GM18519 (cell line): ENCODE measurements around the gene SLC46A2.

Experiments used
- ATAC-seq: cut with Tn5 transposase; IDR thresholded peaks from one replicate; pipeline ENCODE4 v1.9.1; 2021; ENCODE audit warnings: mild to moderate bottlenecking, moderate library complexity; ENCODE audit not compliant: unreplicated experiment, low FRiP score

SLC46A2 gene

DNA sequence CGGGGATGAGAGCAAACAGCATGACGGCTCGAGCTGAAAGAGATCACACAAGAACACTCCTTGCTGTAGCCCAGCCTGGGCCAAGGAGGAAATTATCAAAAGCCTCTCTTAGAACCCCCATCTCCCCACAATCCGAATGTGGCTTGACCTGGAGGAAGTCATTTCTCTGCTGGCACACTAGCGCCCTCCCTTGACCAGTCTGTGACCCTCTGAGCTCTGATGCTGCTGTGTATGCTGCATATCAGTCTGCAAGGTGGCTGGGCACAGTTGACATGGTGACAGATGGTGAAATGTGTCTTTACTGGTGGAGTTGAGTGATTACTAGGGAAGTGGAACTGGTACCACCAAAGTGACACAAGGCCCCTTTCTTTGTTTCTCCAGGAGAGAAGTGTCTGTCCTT, 3.3 kb downstream of the SLC46A2 start:
- ATAC-seq, result no peak

DNA sequence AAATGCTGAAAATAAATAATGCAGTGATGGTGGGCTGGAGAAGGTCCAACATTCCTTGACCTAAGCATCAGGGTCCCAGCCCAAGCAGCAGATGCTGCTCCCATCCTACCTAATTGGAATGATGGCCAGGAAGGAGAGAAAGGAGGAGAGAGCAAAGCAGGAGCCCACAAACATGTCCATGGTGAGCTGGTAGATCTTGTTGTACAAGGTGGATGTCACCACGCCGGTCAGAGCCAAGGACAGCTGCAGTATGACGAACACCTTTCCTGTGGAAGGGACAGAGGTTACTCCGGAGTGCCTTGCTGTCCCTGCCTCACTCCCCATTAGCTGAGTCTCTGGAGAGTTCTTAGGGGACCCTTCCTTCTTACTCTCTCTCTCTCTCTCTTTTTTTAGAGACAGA, 4.3 kb downstream of the SLC46A2 start:
- ATAC-seq, result no peak

DNA sequence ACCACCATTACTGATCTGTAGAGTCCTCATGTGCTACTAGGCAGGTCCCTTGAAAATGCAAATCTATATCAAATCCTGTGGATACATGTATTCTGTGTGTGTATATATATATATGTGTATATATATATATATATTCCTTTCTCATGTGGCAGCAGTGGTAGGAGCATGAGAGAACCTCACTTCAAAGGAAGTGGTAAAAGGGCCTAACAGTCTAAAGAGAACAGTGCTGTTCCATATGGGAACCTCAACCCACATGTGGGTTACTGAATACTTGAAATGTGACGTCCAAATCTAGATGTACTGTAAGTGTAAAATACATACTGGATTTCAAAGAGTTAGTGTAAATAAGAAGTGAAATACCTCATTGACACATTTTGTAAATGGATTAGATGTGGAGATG, 5.4 kb downstream of the SLC46A2 start:
- no peak for ATAC-seq

DNA sequence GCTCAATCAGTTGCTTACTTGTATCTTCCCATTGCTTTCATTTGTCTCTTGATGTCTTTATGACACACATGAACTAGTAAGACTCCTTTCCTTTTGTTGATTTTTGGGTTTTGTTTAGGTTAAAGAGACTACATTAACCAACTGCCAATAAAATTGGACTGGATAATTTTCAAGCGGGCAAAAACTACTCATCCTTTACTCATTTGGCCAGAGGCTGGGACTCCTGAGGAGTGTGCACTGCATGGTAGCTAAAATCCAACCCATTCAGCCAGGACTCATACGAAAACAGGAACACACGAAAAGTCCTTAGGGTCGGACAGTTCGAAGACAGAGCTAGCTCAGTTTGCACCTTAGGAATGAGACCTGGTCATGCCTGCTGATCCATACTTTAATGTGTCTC, 6.0 kb downstream of the SLC46A2 start:
- no peak for ATAC-seq

DNA sequence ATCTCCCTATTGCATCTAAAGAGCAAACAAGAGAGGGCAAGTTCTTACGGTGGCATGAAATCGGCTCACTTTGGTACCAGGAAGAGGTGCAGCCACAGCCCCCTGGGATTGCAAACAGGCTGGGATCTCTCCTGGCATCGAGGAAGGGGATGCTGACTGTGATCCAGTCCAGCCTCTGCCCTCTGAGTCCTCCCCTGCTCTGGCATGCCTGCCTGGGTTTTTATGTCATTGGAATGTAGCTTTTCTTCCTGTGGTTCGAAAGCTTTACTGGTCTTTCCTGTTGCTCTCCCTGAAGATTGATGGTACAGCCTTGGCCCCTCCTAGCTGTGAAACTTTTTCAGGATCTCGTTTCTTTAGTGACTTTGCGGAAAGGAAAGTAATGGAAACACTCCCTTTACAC, 6.6 kb downstream of the SLC46A2 start:
- no peak for ATAC-seq

DNA sequence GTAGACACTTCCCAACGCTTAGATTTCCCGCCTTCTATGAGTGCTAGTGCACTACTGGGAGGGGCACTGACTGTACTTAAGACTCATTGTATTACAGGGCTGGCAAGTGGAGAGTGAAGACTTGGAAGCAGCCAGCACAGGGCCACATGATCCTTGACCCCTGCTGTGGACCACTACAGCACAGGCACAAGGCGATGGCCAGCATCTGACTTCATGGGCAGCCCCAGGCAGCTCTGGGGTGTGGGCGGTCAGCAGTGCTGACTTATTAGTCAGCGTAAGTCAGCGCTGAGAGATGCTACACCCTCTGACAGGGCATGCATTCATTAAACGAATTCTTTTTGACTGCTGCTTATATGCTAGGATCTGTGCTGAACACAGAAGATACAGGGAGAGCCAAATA, 9.3 kb downstream of the SLC46A2 start:
- ATAC-seq, result no peak

DNA sequence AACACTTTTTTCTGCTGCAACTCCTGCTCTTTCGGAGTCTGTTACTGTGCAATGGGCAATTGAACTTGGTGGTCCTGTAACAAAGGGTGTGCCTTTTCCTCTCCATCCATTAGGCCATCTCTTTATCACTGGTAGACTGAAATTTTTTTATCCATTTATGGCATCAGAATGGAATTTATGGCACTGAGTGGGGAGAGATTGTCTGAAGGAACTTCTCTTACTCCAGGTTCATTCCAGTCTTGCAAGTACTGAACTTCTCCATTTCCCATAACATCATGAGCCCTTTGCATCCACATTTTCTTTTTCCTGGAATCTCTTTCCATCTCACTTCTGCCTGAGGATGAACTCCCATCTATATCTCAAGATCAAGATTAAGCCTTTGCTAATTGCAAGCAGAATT, 10.0 kb downstream of the SLC46A2 start:
- ATAC-seq, result no peak

DNA sequence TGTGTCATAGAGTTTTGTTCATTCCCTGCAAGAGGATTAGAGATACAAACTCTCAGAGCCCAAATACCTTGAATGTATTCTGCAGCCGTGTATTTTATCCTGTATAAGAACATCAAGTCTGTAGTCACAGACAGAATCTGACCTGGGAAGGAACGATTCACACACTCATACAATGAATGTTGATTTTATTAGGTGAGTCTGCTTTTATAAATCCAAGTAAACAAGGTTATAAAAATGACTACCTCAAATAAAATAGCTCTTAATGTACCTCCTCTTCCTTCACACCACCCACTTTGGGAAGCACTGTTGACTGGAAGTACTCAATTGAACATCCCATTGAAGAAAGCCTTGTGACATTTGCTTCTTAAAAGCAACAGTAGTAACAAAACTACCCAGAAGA, 11.9 kb downstream of the SLC46A2 start:
- ATAC-seq, result no peak

DNA sequence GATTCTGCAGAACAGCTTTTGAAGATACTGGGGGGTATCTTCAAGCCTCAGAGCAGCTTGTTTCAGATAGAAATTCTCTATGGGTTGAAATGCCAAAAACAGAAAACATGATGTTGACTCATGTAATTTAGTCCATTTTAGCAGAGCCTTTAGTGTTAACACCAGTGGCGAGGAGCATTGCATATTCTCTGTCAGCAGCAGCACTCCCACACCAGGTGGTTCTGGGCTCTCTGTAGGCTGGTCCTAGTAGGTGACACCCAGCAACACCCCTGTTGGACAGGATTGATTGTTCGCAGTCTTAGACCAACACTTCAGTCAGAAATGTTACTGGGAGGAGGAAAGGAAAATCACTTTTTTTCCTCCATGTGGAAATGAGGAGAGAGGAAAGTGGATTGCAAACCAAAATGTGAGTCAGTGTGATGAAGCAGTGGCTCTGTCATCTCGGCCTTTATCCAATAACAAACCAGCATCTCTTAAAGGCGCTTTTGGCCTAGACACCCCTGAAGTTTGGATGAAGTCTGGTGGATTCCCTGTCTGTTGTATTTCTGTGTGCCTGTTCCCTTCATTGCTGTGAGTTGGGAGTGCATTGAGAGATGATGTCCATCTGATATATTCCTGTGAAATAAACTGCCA, 16.8 kb downstream of the SLC46A2 start:
- ATAC-seq, result no peak

DNA sequence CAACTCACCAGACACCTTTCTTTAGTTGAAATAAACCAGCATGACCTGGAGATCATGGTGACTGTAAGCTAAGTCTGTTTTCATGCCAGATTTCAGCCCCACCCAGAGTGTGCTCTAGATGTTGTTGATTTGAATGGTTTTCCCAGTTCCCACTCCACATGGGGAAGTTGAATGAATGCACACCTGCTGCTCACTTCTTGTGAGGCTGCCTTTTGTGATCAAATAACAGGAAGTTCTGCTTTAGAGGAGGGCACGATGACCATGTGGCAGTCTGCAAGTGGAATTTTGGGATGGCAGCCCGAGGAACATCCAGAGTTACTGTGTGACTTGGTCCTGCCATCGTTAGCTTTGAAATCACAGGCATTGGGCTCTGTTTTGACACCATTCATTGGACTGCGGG, 18.7 kb downstream of the SLC46A2 start:
- ATAC-seq, result no peak

DNA sequence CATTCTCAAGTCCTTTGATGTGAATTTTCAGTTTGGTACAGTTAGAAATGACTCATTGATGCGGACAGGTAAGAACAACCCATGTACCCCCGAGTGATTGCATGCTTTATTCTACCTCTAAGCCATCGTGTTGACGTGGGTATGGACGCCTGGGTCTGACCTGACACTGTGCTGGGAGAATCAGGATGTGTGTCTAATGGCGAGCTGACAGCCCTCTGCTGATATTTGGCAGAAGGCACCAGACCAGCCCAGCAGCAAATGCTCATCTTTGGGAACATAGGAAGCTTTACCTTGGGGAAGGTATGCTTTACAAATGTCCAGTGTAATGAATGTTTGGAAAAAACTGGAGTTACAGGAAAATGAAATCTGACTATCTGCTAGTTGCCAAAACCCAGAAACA, 20.1 kb downstream of the SLC46A2 start:
- ATAC-seq, result no peak

DNA sequence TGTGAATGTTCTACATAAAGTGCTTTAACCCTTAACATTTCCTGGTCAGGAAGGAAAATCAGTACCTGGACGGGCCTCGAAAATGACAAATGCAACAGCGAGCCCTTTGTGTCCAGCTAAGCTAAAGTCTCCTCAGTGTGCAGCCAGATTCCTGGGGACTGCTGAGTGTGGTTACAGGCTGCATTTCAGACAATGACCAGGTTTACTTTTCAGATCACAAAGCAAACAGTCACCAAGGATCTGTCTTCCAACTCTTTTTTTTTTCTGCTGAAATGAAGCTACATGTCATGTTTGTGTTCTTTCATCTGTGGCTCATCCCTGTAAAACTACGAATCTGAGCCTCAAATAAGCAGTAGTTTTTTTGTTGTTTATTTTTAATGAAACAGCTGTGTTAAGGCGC, 20.8 kb downstream of the SLC46A2 start:
- ATAC-seq, result no peak

DNA sequence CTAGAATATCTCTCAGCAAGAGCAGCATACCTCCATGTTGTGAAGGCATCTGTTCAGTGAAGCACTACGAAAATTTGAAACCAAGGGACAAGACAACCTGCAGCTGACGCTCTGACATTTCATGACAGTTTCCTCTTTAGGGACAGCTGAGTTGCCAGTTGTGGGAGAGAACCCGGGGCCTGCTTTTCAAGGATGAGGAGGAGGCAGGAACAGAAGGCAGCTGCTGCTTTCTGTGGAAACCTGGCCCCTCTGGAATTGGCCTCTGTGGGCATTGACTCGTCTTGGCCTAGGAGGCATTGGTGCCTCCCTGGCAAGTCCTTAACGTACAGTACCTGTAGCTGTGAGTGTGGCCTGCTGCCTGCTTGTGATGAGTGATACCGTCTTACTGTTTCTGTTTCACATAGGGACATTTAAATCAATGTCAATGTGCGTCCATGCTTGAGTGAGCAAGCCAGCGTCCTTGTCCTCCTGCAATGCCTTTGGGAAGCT, 21.6 kb downstream of the SLC46A2 start:
- no peak for ATAC-seq

DNA sequence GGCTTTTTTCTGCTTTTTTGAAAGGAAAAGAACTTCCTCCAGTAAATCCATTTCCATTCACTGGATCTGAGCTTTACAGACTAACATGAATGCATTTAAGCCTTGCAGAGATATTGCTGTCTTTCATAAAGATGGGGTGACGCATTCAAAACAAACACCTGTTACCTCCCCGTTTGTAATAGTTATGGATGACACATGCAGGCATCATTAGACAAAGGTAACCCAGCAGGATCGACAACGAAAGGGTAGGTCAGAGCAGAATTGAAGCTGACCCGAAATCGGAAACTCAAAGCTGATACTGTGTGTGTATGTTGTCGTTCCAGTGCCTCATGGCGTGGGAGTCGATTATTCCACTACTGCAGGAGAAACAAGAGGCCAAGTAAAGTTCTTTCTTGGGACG, 22.2 kb downstream of the SLC46A2 start:
- no peak for ATAC-seq

DNA sequence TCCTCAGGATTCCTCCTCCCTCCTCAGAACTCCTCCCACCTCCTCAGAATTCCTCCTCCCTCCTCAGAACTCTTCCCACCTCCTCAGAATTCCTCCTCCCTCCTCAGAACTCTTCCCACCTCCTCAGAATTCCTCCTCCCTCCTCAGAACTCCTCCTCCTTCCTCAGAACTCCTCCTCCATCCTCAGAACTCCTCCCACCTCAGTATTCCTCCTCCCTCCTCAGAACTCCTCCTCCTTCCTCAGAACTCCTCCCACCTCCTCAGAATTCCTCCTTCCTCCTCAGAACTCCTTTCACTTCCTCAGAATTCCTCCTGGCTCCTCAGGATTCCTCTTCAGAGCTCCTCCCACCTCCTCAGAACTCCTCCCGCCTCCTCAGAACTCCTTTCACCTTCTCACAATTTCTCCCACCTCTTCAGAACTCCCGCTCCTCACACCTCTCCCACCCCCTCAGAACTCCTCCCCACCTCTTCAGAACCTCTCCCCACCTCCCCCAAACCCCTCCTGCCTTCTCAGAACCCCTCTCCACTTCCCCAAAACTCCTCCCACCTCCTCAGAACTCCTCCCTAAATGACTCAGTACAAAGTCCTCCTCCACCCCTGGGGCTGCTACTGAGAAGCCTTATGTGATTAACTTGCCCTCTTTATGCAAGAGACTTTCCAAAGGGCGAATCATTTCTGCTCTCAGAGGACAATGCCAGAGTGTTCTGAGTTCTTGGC, 23.2 kb downstream of the SLC46A2 start:
- no peak for ATAC-seq

DNA sequence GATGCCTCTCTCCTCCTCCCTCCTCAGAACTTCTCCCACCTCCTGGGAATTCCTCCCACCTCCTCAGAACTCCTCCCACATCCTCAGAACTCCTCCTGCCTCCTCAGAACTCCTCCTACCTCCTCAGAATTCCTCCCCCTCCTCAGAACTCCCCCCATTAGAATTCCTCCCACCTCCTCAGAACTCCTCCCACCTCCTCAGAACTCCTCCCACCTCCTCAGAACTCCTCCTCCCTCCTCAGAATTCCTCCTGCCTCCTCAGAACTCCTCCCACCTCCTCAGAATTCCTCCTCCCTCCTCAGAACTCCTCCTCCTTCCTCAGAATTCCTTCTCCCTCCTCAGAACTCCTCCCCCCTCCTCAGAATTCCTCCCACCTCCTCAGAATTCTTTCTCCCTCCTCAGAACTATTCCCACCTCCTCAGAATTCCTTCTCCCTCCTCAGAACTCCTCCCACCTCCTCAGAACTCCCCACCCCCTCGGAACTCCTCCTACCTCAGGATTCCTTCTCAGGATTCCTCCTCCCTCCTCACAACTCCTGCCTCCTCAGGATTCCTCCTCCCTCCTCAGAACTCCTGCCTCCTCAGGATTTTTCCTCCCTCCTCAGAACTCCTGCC, 23.9 kb downstream of the SLC46A2 start:
- ATAC-seq, result no peak

DNA sequence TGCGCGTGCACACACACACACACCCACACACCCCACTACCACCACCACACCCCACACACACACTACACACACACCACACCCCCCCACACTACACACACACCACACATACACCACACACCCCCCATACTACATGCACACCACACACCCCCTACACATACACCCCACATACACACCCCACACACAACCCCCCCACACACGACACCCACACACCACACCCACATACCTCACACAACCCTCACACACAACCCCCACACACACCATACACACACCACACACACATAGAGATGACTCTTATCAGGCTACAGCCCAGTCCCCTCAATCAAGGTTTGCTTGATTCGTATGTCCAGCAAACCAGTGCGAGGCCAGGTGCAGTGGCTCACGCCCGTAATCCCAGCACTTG, 25.7 kb downstream of the SLC46A2 start:
- ATAC-seq, result no peak

DNA sequence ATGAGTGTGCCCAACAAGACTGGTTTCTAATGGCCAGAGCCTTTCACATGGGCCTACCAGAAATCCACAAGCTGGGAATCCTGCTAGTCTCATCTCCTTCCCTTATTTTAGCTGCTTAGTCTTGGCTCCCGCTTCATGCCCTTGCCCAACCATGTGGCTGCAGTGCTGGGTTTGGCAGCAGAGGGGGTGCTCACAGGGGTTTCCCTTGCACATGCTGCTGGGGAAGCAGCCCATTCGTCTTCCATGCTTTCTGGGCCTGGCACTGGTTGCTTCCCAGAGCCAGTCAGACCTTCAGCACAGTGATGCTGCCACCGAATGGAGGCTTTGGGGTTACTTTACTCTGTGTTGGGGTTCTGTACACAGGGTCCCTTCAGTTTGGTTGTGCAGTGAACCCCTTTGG, 26.3 kb downstream of the SLC46A2 start:
- ATAC-seq, result no peak

DNA sequence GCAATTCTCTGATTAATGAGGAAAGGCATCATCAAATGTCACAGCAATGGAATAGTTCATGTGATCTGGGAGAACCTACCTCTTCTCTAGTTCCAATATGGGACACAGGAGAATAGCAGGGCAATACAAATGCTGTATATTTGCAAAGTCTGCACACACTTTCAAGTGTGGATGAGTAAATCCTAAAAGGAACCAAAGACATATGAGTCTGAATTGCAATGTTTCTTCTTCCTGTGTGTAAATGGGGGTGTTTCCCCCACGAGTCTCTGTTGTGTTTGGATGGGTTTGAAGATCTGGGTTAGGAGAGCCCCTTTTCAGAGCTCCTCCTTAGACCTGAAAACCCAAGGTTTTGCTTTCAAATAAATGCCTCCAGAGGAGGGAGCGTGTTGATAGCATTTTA, 26.9 kb downstream of the SLC46A2 start:
- no peak for ATAC-seq

DNA sequence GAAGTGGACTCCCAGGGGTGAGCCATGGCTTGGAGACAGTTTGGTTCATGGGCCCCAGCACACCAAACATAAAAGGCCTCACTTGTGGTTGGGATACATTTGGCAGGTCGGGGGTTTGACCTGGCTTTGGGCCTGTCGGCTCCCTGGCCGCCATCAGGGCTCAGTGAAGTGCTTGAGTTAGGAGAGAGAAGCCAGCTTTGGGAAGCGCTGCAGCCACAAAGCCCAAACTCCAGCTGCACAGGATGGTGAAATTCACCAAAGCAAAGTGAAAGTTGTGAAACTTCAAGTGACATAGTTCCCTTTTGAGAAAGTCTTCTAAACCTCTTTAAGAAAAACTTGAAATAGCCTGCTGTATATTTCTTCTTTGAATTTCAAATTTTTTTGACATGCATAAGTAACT, 27.5 kb downstream of the SLC46A2 start:
- no peak for ATAC-seq

DNA sequence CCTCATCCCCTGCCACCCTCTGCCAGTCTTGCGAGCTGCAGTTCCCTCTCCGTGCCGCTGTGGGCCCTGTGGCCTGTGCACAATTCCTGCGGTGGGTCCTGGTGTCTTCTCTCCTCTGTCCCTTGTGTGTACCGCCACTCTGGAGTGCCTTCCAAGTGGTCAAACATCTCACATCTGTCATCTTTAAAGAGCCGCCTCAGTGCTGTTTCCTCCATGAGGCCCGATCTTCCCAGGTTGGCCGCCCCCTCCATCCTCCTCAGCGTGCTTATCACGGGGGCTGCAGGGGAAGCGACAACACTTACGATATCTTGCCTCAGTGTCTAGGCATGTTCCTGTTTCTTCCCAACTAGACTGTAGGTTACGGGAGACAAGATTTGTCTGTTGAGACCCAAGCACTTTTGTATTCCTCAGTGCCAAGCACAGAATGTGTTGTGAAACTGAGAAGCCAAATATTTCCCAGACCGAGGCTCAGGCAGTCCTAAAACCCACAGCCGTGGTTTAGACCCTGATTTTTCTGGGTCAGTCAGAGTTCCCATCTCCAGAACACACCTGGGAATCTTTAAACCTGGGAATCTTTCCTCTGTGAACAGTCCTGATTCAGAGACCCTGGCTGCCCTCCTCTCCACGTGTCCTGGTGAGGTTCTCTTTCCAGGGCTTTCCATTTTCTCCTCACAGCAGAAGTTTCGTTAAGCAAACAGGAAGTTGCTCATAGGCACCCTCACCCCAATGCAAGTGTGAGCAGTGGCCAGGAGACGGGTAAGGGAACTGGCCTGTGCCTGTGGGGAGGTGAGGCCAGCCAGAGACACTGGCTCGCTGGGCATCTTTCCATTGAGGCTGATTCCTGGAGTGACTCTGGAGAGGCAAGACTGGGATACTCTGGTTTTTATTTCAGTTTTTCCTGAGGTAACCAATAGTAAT, 28.8 kb downstream of the SLC46A2 start:
- ATAC-seq, result no peak
